ENCODE data around the gene PYCR2.
"Not testable (repeated sequence)": the region's sequence is repeated elsewhere in the genome, so short reads cannot be mapped to it uniquely, and the experiment has no call there.

Gene PYCR2

GRCh38 chr1:225888898-225889601 is 35.0 kb downstream of the PYCR2 start, which contains the start of gene LEFTY1:
TSS of gene LEFTY1 (minus strand) at chr1:225889146. CDS start at chr1:225889066, 80 bp downstream.
- no peak for DNase-seq

- no peak for DNase-seq
These were observed 35.7 kb downstream of the PYCR2 start for GRCh38 chr1:225888289-225888897.

GRCh38 chr1:225887554-225888288 is 36.3 kb downstream of the PYCR2 start:
- DNase-seq, result not testable (repeated sequence)

- no peak for DNase-seq
These were observed 37.1 kb downstream of the PYCR2 start for GRCh38 chr1:225887030-225887314.

DNA sequence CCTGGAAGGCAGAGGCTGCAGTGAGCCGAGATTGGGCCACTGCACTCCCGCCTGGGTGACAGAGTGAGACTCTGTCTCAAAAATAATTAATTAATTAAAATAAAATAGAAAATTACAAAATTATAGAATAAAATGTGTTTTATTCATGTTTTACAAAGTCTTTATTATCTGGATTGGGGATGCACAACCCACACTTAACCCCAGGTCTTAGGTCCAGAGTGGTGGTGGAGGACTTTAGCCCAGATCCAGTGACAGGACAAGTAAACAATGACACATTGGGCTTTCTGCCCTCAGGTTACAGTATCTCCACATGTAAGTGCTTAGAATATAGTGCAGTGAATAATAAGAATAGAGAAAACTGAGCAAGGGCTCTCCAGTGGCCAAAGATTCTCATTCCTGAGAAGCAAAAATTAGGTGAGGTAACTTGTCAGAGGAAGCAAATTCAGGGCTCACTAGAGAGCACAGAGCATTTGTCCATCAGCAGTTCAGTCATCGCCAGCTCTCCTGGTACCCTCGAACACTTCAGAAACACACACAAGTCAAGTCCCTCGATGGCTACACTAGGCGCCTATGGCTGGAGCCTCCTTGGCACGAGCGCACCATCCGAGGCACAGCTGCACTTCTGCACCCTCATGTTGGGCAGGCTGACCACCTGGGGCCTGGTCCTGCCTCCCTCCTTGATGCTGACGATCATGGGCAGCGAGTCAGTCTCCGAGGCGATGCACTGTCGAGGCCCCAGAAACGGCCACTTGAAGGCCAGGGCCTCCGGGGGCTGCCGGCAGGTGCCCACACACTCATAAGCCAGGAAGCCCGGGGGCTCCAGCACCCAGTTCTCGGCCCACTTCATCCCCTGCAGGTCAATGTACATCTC is 37.7 kb downstream of the PYCR2 start:
- no peak for DNase-seq

DNA sequence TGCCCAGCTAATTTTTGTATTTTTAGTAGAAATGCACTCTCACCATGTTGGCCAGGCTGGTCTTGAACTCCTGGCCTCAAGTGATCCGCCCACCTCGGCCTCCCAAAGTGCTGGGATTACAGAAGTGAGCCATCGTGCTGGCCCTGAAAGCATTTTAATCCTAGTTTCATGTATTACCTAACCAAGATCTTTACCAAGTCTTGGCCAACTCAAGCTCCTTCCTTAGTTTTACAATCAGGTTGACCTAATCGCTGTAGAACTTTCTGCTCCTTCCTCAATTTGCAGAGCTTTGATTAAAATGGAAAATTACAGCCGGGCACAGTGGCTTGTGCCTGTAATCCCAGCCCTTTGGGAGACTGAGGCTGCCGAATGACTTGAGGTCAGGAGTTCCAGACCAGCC is 38.7 kb downstream of the PYCR2 start:
- no peak for DNase-seq

GRCh38 chr1:225883616-225884265 is 40.3 kb downstream of the PYCR2 start:
- no peak for DNase-seq

DNA sequence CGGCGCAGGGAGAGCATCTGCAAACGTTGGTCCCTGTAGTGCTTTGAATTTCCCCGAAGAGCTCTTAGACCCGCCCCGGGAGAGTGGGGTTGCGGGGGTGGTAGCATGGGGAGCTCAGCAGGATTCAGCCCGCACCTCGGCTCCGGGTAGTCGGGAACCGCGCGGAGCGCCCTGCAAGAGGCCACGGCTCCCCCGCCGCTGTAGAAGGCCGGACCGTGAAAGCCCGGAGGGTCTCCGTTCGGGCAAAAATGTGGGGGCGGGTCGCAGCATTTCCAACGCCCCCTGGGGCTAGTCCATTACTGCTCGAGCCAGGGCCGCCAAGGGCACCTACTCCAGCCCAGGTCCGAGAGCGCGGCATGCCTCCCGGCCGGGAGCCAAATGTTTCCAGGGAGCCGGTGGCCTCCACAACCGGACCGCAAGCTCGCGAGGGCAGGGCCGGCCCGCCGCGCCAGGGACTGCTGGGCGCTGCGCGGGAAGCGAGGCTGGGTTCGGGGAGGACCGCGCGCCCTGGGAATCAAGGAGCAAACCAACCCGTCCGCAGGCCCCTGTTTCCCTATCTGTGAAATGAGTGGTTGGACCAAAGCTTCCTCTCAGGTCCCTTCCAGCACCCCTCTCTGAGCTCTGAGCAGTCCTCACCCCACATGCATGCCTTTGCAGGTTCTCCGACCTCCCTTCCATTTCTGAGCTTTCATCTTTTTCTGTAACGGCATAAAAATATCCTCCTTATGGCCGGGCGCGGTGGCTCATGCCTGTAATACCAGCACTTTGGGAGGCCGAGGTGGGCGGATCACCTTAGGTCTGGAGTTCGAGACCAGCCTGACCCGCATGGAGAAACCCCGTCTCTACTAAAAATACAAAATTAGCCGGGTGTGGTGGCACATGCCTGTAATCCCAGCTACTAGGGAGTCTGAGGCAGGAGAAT is 41.1 kb downstream of the PYCR2 start:
- DNase-seq, result peak; percentile 46

DNA sequence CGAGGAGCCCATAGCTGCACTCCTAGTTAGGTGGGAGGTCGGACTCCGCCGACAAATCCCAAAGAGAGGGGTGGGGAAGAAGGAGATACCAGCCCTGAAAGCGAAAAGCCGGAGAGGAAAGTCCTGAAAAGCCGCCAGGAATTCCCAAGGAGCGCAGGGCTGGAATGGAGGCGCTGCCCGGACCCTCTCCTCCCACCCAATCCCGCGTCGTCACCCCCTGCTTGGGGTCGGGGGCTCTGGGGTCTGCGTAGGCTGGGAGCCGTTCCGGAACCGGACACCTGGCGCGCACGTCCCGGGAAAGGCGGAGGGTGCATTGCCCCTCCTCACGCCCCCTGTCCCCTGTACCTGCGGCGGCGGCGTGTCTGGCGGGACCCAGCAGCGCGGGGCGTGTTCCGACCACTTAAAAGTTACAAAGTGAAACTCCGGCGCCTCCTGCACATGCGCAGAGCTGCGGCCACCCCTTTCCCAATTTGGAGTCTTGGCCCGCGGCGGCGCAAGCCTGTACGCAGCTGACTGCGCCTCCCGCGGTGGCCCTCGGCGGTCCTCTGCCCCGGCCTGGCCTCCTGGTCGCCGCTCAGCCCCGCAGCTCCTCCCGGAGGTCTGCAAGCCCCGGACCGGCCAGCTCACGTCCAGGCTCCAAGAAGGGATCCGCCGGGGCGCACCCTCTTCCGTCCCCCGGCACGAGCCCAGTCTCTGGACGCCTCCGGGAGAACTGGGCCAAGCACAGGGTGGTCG is 41.9 kb downstream of the PYCR2 start, which contains the start of gene TMEM63A:
Gene TMEM63A (minus strand): TSS at position 422 of the 735 bp plus-strand sequence. CDS start 4,800 bp downstream, outside the sequence.
- DNase-seq, result peak; percentile 87

- peak; percentile 27 for DNase-seq
These were observed 42.7 kb downstream of the PYCR2 start for GRCh38 chr1:225881081-225881958.

DNA sequence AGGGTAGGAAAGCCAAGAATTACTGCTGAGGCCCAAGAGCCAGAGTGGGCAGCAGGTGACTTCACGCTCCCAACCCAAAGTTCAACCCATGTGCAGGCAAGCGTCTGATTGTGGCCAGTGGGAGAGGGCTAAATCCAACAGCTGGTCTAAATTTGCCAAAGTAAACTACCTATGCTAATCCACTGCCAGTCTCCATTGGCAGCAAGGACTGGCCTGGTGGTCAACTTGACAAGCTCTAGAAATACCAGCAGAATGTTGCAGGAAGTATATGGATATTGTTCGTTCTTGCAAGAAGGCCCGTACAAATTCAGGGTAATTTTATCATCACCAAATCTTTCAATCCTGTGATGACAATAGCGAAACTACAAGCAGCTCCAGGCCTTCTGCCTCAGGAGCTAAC is 43.4 kb downstream of the PYCR2 start:
- DNase-seq, result no peak

GRCh38 chr1:225880222-225880588 is 43.8 kb downstream of the PYCR2 start:
- DNase-seq, result no peak

GRCh38 chr1:225879521-225880221 is 44.4 kb downstream of the PYCR2 start:
- no peak for DNase-seq

GRCh38 chr1:225878282-225878681 is 45.8 kb downstream of the PYCR2 start:
- no peak for DNase-seq

GRCh38 chr1:225877580-225877979 is 46.5 kb downstream of the PYCR2 start:
- DNase-seq, result no peak

GRCh38 chr1:225876900-225877510 is 47.0 kb downstream of the PYCR2 start:
- no peak for DNase-seq

DNA sequence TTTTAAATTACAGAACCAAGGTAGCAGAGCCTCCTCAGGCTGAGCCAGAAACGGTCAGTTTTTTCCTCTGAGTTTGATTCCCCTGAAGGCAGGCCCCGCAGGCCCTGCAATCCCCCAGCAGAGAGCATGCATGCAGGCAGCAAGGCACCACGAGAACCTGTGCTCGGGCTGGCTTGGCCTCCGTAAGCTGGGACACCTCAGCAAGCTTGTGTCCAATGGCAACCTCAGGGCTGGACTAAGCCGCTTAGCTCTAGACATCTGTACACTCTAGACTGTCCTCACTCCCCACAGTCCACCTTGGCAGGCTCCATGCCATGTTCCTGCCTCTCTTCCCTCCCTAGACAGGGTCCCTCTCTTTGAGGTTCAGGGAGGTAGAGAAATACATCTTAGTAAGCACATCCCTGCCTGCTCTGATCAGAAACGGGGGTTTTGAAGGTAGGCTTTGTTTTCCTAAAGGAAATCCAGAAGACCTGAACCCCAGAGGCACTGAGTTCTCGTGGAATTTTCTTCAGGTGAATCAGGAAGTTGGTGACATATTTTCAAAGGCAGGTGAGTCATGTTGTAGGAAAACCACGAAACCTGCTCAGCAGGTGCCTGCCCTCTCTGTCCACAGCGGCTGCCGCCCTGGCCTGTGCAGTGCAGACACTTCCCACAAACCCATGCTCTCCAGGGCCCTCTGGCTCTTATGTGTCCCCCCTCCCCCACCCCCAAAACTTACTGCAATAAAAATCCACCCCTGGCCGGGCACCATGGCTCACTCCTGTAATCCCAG is 48.8 kb downstream of the PYCR2 start:
- no peak for DNase-seq

- no peak for DNase-seq
These were observed 49.6 kb downstream of the PYCR2 start for GRCh38 chr1:225874431-225874830.

Data from stimulated activated naive CD4-positive, alpha-beta T cell treated with Interleukin-2 at 50 U/mL for 16 hours (primary cell).